ENCODE data around the gene HIP1R.

GRCh38 chr12:122884091-122884826, 49.0 kb downstream of the HIP1R start:
- no peak for TF ChIP-seq CTCF (IDR thresholded peaks at IDR 0.05)
- TF ChIP-seq ZFX (IDR thresholded peaks at IDR 0.05; ENCODE audit: borderline replicate concordance): no peak
